Jurkat, Clone E6-1 (cell line): ENCODE data around the gene NCBP1. TPM values are rescaled to one million over a fixed set of nuclear protein-coding genes. Genes with fewer than 3 reads are reported as not detected.
"Not testable (repeated sequence)": the region's sequence is repeated elsewhere in the genome, so short reads cannot be mapped to it uniquely, and the experiment has no call there.

Experiments
- DNase-seq: peaks from one replicate; pipeline ENCODE4 v3.0.0-alpha.2; 2011; ENCODE audit warnings: low read depth, low spot score
- H3K4me3 ChIP-seq: 2 replicates; pipeline ENCODE4 v1.5.1; 2011; ENCODE audit warnings: mild to moderate bottlenecking, low read length, control low read depth, moderate library complexity
- polyA plus RNA-seq: library from polyadenylated mRNA; unstranded; fragments of >200 nt; gene quantifications from one replicate; pipeline ENCODE4 v1.2.1, GENCODE V29; 2012; ENCODE audit warnings: missing spikeins; ENCODE audit not compliant: insufficient read length, insufficient read depth

NCBP1 gene, protein sequence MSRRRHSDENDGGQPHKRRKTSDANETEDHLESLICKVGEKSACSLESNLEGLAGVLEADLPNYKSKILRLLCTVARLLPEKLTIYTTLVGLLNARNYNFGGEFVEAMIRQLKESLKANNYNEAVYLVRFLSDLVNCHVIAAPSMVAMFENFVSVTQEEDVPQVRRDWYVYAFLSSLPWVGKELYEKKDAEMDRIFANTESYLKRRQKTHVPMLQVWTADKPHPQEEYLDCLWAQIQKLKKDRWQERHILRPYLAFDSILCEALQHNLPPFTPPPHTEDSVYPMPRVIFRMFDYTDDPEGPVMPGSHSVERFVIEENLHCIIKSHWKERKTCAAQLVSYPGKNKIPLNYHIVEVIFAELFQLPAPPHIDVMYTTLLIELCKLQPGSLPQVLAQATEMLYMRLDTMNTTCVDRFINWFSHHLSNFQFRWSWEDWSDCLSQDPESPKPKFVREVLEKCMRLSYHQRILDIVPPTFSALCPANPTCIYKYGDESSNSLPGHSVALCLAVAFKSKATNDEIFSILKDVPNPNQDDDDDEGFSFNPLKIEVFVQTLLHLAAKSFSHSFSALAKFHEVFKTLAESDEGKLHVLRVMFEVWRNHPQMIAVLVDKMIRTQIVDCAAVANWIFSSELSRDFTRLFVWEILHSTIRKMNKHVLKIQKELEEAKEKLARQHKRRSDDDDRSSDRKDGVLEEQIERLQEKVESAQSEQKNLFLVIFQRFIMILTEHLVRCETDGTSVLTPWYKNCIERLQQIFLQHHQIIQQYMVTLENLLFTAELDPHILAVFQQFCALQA
- polyA plus RNA-seq: 43.2 TPM

DNA sequence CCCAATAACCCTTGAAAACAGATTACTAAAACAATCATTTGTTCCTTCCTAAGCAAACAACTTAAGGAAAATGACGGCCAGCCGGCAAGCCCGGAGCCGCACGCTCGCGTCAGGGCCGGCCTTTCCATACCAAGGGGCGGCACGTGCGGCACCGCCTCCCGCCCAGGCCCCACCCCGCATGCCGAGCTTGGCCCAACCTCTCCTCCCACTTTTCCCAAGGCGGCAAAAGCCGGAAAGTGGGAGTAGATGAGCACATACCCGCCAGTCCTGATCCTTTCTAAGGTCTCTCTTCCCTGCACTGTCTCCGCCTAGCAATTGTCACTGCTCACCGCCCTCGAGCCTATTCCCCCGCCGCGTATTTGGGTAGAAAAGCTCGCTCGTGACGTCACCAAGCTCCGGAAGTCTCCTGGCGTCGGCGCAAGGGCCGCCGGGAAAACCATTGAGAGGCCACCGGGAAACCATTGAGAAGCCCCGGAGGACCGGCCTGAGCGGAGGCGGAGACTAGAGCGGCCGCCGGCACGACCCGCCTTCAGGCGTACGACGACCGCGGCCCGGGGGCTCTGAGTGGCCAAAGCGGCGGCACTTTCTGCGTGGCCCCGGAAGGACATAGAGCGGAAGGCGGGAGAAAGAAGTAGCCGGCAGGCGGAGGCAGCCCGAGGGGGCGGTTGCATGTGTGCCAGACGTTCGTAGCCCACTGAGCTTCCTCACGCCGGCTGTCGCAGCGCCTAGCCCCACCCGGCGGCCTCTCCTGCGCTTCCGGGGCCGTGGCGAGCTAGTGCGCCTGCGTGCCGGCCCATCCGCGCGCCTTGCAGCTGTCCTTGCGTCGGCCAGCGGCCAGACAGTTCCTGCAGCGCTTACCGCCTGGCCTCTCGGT lies at the start of gene NCBP1, which contains the start of gene TSTD2:
Gene NCBP1 (plus strand): TSS at position 837 of the 874 bp plus-strand sequence. CDS start 61 bp downstream, outside the sequence.
Gene TSTD2 (minus strand): TSS at position 384 of the 874 bp plus-strand sequence. CDS start 5,806 bp downstream, outside the sequence.
- peak; percentile 97 for DNase-seq
- peak within 1 kb of the TSS; percentile 97 for H3K4me3 ChIP-seq

DNA sequence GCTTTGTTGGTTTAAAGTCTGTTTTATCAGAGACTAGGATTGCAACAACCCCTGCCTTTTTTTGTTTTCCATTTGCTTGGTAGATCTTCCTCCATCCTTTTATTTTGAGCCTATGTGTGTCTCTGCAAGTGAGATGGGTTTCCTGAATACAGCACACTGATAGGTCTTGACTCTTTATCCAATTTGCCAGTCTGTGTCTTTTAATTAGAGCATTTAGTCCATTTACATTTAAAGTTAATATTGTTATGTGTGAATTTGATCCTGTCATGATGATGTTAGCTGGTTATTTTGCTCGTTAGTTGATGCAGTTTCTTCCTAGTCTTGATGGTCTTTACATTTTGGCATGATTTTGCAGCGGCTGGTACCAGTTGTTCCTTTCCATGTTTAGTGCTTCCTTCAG lies 48.8 kb upstream of the NCBP1 start:
- not testable (repeated sequence) for DNase-seq, H3K4me3 ChIP-seq

GRCh38 chr9:97586909-97587308 lies 46.7 kb upstream of the NCBP1 start:
- not testable (repeated sequence) for H3K4me3 ChIP-seq, DNase-seq

- no peak for DNase-seq
- H3K4me3 ChIP-seq: no peak overlapping the region
Observed at GRCh38 chr9:97591535-97591934, 42.1 kb upstream of the NCBP1 start.

DNA sequence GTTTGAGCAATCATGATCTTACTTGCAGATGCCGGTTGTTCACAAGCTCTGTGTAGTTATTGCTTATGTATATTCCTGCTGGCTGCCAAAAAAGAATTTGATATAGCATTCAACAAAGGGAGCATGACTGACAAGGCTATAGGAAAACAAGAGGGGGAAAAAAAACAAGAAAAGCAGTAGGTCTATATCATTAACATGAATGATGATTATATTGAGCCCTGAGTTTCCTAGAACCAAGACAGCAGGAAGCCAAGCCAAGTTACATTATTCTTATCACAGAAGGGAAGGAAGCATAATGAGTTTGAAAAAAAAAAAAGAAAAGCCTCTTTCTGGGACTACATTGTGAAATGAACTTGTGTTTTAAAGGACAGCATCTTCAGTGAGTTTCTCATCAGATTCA lies 41.5 kb upstream of the NCBP1 start:
- H3K4me3 ChIP-seq: no peak overlapping the region
- no peak for DNase-seq

- DNase-seq: no peak
- no peak overlapping the region for H3K4me3 ChIP-seq
Observed at GRCh38 chr9:97593960-97594359, 39.7 kb upstream of the NCBP1 start.

- H3K4me3 ChIP-seq: no peak overlapping the region
- no peak for DNase-seq
Observed at GRCh38 chr9:97594381-97594921, 39.2 kb upstream of the NCBP1 start.

DNA sequence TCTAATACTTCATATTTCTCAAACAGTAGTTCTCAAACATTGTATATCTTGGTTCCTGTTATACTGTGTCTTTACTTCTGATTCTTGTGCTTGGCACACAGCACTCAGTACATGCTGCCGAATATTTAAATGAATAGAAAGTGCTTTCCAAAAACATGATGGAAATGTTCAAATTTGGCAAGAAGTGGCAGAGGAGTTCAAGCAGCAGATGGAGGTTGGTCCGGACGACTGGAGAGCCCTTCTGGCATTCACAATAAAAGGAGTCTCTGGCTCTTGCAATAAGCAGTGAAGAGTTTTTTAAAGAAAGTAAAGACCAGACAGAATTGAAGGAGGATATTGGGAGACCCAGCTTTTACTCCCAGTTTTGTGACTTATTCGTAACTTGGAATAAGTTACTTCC lies 36.7 kb upstream of the NCBP1 start:
- H3K4me3 ChIP-seq: no peak overlapping the region
- DNase-seq: no peak

DNA sequence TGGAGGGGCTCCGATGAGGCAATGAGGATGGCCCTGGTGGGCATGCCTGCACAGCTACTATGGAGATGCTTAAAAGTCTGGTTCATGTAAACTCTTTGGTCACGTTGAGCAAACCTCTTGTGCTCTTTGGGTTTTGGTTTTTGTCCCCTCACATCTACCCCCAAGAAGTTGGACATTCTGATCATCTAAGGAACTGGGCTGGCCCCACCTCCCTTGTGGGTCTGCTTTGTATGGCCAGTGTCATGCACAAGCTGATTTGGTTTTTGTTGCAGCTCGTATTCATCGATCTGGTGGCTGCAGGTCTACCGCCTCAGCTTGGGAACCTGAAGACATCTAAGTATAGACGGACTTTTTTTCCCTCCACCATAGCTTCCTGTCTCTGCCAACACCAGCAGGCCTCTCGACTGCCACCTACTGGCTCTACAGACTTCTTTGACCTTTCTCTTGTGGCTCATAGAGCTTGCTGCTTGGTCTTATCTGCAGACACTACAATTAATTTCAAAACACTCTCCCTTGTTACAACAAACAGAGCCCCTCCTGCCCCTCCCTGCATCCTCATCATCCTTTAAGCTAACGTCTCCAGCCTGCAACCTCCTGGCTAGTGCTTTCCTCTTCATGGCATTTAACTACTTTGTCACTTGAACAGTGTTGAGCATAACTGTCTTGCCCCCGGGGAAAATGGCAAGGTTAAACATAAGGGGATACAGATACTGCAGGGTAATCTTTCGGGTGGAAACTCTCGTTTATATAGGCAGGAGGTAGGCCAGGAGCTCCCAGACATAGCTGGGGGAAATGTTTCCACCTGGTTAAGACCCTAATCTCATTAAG lies 34.9 kb upstream of the NCBP1 start:
- peak; percentile 88 for DNase-seq
- peak overlapping the region; percentile 8; the same call in 1 of the 2 replicates for H3K4me3 ChIP-seq

- no peak overlapping the region for H3K4me3 ChIP-seq
- DNase-seq: no peak
Observed at GRCh38 chr9:97599314-97599846, 34.2 kb upstream of the NCBP1 start.

- DNase-seq: no peak
- no peak overlapping the region for H3K4me3 ChIP-seq
Observed at GRCh38 chr9:97600531-97601227, 32.9 kb upstream of the NCBP1 start.

- DNase-seq: no peak
- H3K4me3 ChIP-seq: no peak overlapping the region
Observed at GRCh38 chr9:97601228-97601898, 32.3 kb upstream of the NCBP1 start.

- H3K4me3 ChIP-seq: no peak overlapping the region
- DNase-seq: no peak
Observed at GRCh38 chr9:97602430-97602829, 31.2 kb upstream of the NCBP1 start.

- no peak for DNase-seq
- H3K4me3 ChIP-seq: no peak overlapping the region
Observed at GRCh38 chr9:97604901-97605645, 28.5 kb upstream of the NCBP1 start.

- H3K4me3 ChIP-seq: no peak overlapping the region
- DNase-seq: peak; percentile 58
Observed at GRCh38 chr9:97615439-97616072, 18.1 kb upstream of the NCBP1 start.
